GM12875 (cell line): ENCODE measurements around the gene TBCCD1.

Experiments used
- H3K4me3 ChIP-seq: one replicate; pipeline ENCODE4 v1.5.1; 2011; ENCODE audit warnings: low read depth, low read length, control low read depth
- TF ChIP-seq, protein P1 (sequence below): IDR thresholded peaks from 2 replicates; pipeline ENCODE4 v1.5.1; 2011; ENCODE audit warnings: low read depth, mild to moderate bottlenecking, control low read depth, inconsistent platforms, low read length, moderate library complexity, borderline replicate concordance; ENCODE audit not compliant: insufficient read depth

Gene TBCCD1

DNA sequence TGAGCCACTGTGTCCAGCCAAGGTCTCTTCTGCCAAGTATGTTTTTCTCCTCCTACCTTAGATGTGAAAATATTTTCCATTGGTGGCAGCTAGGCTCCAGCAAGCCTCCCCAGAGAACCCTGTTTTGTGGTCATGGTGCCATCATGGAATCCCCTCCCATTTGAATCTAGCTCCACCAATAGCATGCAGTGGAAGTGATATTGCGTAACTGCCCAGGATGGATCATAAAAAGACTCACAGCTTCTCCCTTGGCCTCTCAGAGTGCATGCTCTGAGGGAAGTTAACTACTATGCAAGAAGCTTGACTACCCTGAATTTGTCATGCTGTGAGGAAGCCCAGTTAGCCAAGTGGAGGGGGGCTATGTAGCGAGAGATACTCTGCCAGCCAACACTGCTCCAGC lies 50.5 kb downstream of the TBCCD1 start:
- H3K4me3 ChIP-seq = no peak overlapping the region
- TF ChIP-seq, protein P1, sequence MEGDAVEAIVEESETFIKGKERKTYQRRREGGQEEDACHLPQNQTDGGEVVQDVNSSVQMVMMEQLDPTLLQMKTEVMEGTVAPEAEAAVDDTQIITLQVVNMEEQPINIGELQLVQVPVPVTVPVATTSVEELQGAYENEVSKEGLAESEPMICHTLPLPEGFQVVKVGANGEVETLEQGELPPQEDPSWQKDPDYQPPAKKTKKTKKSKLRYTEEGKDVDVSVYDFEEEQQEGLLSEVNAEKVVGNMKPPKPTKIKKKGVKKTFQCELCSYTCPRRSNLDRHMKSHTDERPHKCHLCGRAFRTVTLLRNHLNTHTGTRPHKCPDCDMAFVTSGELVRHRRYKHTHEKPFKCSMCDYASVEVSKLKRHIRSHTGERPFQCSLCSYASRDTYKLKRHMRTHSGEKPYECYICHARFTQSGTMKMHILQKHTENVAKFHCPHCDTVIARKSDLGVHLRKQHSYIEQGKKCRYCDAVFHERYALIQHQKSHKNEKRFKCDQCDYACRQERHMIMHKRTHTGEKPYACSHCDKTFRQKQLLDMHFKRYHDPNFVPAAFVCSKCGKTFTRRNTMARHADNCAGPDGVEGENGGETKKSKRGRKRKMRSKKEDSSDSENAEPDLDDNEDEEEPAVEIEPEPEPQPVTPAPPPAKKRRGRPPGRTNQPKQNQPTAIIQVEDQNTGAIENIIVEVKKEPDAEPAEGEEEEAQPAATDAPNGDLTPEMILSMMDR = no peak

DNA sequence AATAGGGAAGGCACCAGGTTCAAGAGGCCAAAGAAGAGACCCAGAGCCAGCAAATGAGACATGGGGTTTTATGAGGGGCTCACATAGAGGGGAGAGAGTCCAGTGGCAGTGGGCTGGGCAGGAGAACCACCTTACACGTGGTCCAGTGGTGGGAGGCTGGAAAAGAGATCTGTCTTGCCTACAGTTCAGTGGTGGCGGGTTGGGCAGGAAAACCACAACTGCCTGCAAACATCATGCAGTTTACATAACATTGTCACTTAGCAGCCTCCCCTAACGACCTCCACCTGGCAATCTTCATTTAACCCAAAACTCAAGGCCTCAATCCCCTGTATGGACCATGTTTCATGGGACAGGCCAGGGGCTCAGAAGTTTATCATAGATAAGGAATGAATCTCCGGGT lies 52.0 kb downstream of the TBCCD1 start:
- TF ChIP-seq, protein P1 = no peak
- H3K4me3 ChIP-seq = no peak overlapping the region

DNA sequence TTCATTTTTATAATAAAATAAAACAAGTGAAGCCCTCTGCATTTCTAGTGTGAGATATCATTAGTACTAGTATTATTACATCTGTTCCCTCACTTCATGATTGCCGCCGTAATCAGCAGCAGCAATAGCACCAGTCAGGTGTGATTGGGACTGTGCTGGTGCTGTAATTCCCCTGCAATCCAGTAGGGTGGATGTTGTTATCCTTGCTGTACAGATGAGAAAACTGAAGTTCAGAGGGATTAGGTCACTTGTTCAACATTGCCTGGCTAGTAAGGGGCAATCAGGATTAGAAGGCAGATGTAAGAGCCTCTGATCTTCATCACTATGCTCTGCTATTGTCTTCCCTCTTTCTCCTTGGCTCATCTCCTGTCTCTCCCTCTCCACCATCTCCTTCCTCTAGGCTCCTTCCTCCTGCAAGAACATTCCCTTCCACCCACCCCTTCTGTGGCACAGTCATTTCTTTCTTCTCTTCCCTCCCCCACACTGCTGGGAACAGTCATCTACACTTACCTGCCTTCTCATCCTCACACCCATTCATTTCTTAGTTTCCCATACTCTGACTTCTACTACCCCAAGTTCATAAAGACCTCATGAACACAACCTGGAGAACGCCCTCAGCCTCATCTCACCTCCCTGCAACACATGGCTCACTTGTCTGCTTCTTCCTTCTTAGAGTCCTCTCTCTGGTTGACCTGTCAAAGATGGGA lies 52.7 kb downstream of the TBCCD1 start:
- TF ChIP-seq, protein P1 = peak; percentile 58; the same call in 1 of the 2 replicates
- no peak overlapping the region for H3K4me3 ChIP-seq

DNA sequence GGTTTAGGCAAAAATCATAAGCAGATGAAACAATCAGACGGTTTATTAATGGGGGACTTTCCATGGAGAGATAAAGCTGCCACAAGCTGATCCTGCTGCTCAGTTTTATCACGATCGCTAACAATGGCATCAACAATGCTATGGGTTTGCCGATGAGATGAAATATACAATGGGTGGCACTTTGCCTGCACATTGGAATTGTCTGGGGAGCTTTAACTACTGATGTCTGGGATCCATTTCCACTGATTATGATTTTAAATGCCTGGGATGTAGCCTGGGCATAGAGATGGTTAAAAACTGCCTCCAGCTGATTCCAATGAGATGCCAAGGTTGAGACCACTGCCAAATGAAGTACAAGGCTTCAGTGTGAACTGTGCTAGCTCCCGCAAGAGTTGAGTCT lies 53.8 kb downstream of the TBCCD1 start:
- TF ChIP-seq, protein P1 = no peak
- H3K4me3 ChIP-seq = no peak overlapping the region

DNA sequence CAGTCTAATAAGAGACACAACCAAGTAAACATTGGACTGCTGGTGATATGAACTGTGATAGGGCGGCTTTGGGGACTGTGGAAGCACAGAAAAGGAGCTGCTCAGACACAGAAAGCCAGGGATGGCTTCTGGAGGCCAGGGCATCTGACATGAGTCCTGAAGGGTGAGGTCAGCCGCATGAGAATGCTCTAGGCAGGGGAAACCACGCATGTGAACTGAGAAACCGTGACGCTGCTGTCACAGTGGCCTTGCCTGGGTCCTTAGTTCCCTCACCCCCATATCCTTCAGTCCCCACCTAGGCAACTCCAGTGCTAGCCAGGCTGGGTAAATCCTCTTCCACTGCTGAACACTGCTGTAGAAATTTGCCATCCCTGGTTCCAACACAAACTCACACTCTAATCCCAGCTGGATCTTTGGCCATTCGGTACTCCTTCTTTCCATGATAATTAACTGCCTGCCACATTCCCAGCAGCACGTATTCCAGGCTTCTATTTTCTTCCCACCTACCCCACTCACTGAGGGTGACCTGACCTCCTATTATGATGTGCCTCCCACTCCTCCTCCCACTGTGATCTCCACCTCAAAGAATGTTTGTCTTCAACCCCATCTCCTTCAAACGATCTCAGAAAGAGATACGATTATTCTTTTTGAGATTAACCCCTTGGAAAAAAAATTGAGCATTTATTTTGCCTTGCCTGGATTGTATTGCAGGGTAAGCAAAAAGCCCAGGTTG lies 54.4 kb downstream of the TBCCD1 start:
- TF ChIP-seq, protein P1 = no peak

DNA sequence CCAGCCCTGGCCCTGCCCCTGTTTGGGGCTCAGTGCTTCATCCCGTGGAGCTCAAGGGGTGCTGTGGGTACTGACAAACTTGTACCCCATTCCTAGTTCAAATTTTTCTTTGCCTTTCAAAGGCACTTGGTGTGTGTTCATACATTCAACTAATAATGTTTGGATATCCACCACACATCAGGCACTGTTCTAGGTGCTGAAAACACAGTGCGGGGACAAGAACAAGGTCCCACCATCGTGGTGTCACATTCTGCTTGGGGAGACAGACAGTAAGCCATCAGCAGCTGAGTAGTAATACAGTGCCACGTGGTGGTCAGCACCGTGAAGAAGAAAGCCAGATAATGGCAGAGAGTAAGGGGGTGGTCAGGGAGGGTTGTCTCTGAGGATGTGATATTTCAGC lies 55.4 kb downstream of the TBCCD1 start:
- no peak overlapping the region for H3K4me3 ChIP-seq
- TF ChIP-seq, protein P1 = no peak

More for the DNA sequence above, 54.4 kb downstream of the TBCCD1 start:
- no peak overlapping the region for H3K4me3 ChIP-seq

DNA sequence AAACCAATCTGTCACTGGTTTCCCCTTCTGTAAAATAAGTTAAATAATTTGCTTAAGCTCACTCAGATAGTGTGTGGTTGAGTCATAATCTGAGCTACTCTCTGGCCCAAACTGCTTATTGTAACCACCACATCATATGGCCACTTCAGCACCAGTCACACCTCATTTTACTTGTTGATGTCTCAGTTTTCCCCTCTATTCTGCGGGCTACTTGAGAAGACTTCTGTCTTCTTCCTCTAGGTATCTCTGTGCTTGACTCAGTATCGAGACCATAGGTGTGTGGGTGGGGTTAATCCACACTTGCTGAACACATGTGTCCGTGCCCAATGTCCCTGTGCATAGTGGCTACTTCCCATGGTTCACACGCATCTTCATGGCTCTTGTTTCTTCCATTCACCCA lies 55.9 kb downstream of the TBCCD1 start:
- H3K4me3 ChIP-seq = no peak overlapping the region
- TF ChIP-seq, protein P1 = no peak
